CD4-positive, alpha-beta T cell (primary cell): ENCODE data around the gene GPR62. TPM values are rescaled to one million over a fixed set of nuclear protein-coding genes. Genes with fewer than 3 reads are reported as not detected.

ENCODE experiments used
- ATAC-seq: fragments of 200-7000 bp; cut with Tn5 transposase; one replicate; pipeline ENCODE4 v1.10.0; 2022; ENCODE audit warnings: mild to moderate bottlenecking; ENCODE audit not compliant: poor library complexity
- CTCF ChIA-PET: fragments of 350-600 bp; sonication (Branson Sonifier 250); formaldehyde crosslinking; loops from one replicate; lab custom pipeline; 2021; ENCODE audit warnings: antibody characterized with exemption, inconsistent platforms; lab: Charles Lee
- POLR2A ChIA-PET: fragments of 350-600 bp; sonication (Branson Sonifier 250); formaldehyde crosslinking; loops from one replicate; lab custom pipeline; 2021; ENCODE audit warnings: antibody characterized with exemption, inconsistent platforms; lab: Charles Lee
- DNase-seq, 14 experiments: peaks; one replicate each; pipeline ENCODE4 v3.0.0-alpha.2; 2013 to 2020; ENCODE audit warnings: mixed read lengths in 2 of 14
- H3K27ac ChIP-seq, 2 donors: one replicate each; pipeline versions ENCODE4 v1.5.1 to v1.7.0; 2013; ENCODE audit warnings: low read length in 2 of 2, low read depth in 1 of 2, mild to moderate bottlenecking in 1 of 2
- H3K27me3 ChIP-seq, 2 experiments: 1 replicate in 1 of 2; 2 replicates in 1 of 2; pipeline versions ENCODE4 v1.6.1 to v1.7.0; 2013; ENCODE audit warnings: low read length in 2 of 2, control low read depth in 1 of 2, mild to moderate bottlenecking in 1 of 2, moderate library complexity in 1 of 2; ENCODE audit not compliant: insufficient read depth in 2 of 2, control insufficient read depth in 1 of 2
- H3K36me3 ChIP-seq: one replicate; pipeline ENCODE4 v1.6.1; 2013; ENCODE audit warnings: low read length, control low read depth; ENCODE audit not compliant: insufficient read depth
- H3K4me1 ChIP-seq: one replicate; pipeline ENCODE4 v1.6.1; 2013; ENCODE audit warnings: low read length, control low read depth; ENCODE audit not compliant: insufficient read depth
- H3K4me3 ChIP-seq: one replicate; pipeline ENCODE4 v1.5.1; 2013; ENCODE audit warnings: mild to moderate bottlenecking, low read length, moderate library complexity
- H3K9me3 ChIP-seq, 2 experiments: 1 replicate in 1 of 2; 2 replicates in 1 of 2; pipeline versions ENCODE4 v1.6.1 to v1.7.0; 2013; ENCODE audit warnings: low read length in 2 of 2, mild to moderate bottlenecking in 2 of 2, control low read depth in 1 of 2, moderate library complexity in 1 of 2; ENCODE audit not compliant: control insufficient read depth in 1 of 2, insufficient read depth in 1 of 2
- H3K27ac Mint-ChIP-seq: one replicate; pipeline ENCODE4 v1.8.0; 2020; ENCODE audit warnings: mixed read lengths
- H3K27me3 Mint-ChIP-seq: one replicate; pipeline ENCODE4 v1.8.0; 2021; ENCODE audit warnings: mixed read lengths
- H3K36me3 Mint-ChIP-seq: one replicate; pipeline ENCODE4 v1.8.0; 2021; ENCODE audit warnings: low read depth, mixed read lengths
- H3K4me1 Mint-ChIP-seq: one replicate; pipeline ENCODE4 v1.8.0; 2021; ENCODE audit warnings: low read depth, mixed read lengths
- H3K4me3 Mint-ChIP-seq: one replicate; pipeline ENCODE4 v1.8.0; 2020; ENCODE audit warnings: mild to moderate bottlenecking, mixed read lengths
- H3K9me3 Mint-ChIP-seq: one replicate; pipeline ENCODE4 v1.8.0; 2020; ENCODE audit warnings: mixed read lengths
- intact Hi-C, 2 experiments: fragments of 100-400 bp; cut with DNase I in 1 of 2; cut with micrococcal nuclease in 1 of 2; formaldehyde crosslinking; loops; one replicate each; pipeline versions ENCODE4 v1.15.1 to v1.9.0; 2023 to 2025; cut with DNase I, micrococcal nuclease
- total RNA-seq, 174 experiments: library from RNA in 2 of 174; stranded (reverse) in 2 of 174; gene quantifications; one replicate each; pipeline ENCODE4 v1.2.3 and lab custom pipeline; 2021 to 2026
- TF ChIP-seq, protein P1 (sequence below): fragments of 200-600 bp; IDR thresholded peaks from one replicate; pipeline ENCODE4 v1.8.0; 2022; ENCODE audit warnings: antibody characterized with exemption, mild to moderate bottlenecking

The GPR62 gene
- total RNA-seq, 2 experiments from 2014 or later, result not detected

DNA sequence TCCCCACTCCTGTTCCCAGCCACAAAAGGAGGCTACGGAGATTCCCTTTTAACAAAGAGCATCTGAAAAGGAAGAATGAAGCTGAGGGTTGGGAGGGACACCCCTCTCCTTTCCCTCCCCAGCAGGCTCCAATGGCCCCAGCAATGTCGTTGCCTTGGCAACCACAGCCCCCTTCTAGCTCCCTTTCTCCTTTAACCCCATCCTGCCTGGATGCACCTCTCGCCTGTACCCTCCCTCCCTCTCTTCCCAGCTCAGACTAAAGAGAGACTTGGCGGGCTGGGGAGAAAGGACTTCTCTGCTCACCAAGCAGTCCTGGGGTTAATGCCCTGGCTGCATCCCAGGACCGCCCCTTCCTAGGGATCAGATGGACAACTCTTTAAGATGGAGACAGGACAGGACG lies 47.6 kb downstream of the GPR62 start:
- no peak overlapping the region for H3K4me3 ChIP-seq
- no peak for ATAC-seq
- Mint-ChIP-seq H3K4me3 (no peak overlapping the region), H3K27me3 (no peaks in the 10 kb centered on the region), H3K9me3 (no peaks in the 10 kb centered on the region), H3K4me1 (peaks cover 17% of the 10 kb centered on the region), H3K36me3 (no peaks in the 10 kb centered on the region), H3K27ac (no peak overlapping the region)
- H3K27me3 ChIP-seq, result no peaks in the 10 kb centered on the region
- H3K9me3 ChIP-seq, result no peaks in the 10 kb centered on the region
- H3K27ac ChIP-seq, result no peak overlapping the region
- H3K4me1 ChIP-seq, result peaks cover 24% of the 10 kb centered on the region
- TF ChIP-seq, protein P1, sequence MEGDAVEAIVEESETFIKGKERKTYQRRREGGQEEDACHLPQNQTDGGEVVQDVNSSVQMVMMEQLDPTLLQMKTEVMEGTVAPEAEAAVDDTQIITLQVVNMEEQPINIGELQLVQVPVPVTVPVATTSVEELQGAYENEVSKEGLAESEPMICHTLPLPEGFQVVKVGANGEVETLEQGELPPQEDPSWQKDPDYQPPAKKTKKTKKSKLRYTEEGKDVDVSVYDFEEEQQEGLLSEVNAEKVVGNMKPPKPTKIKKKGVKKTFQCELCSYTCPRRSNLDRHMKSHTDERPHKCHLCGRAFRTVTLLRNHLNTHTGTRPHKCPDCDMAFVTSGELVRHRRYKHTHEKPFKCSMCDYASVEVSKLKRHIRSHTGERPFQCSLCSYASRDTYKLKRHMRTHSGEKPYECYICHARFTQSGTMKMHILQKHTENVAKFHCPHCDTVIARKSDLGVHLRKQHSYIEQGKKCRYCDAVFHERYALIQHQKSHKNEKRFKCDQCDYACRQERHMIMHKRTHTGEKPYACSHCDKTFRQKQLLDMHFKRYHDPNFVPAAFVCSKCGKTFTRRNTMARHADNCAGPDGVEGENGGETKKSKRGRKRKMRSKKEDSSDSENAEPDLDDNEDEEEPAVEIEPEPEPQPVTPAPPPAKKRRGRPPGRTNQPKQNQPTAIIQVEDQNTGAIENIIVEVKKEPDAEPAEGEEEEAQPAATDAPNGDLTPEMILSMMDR, result no peak
- no peaks in the 10 kb centered on the region for H3K36me3 ChIP-seq
- ChIA-PET CTCF (interaction anchor here (1.4 to 2.9 kb wide), 4 partner anchors 19 to 141 kb away, joined by 6 to 30 read pairs (median 16); partner anchors contain the start of genes ACY1 and DUSP7), POLR2A (interaction anchor here (1.6 to 1.9 kb wide), 2 partner anchors 50 to 121 kb away, joined by 5 to 8 read pairs; no protein-coding TSS in a partner anchor)
- DNase-seq, result no peak
- intact Hi-C loops, result loop anchor here in 1 of 2 experiments (2.0 kb wide), 1 partner anchor 52 kb away; no protein-coding TSS in a partner anchor

DNA sequence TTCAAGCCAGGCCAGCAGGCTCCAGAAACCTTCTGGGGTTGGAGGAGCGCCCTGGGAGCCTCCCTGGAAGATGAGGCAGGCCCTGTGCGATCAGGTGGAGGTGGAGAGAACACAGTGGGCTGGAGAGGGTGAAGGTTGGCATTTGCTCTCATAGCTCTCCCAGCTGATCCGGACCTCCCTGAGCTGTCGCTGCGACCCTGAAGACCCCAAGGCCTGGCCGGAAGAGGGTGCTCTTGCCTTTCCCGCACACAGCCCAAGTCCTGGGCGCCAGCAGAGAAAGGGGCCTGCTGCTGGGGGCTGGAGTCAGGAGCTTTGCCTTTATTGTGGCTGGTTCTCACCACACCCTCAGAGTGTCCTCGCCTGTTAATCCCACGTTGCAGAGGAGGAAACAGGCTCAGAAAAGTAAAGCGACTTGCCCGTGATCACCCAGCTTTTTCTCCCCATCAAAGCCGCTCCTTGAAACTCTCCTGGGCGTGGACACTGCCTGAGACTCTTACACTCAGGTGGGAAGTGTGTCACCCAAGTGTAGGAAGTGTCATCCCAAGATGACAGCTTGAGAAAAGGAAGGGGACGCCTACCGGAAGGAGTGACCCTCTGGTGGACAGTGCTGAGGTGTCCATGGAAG lies 49.1 kb downstream of the GPR62 start:
- Mint-ChIP-seq H3K4me3 (no peak overlapping the region), H3K27ac (no peak overlapping the region), H3K9me3 (no peaks in the 10 kb centered on the region), H3K4me1 (peaks cover 17% of the 10 kb centered on the region), H3K36me3 (no peaks in the 10 kb centered on the region), H3K27me3 (no peaks in the 10 kb centered on the region)
- Histone ChIP-seq H3K27ac (no peak overlapping the region), H3K4me3 (no peak overlapping the region), H3K9me3 (no peaks in the 10 kb centered on the region), H3K27me3 (no peaks in the 10 kb centered on the region), H3K4me1 (peaks cover 24% of the 10 kb centered on the region), H3K36me3 (no peaks in the 10 kb centered on the region)
- DNase-seq, result peak in 1 of 14 experiments; percentile 14
- intact Hi-C loops, result no loop called here
- ChIA-PET POLR2A (interaction anchor here (0.9 to 1.0 kb wide), 2 partner anchors 52 to 120 kb away, joined by 3 to 5 read pairs; partner anchors contain the start of gene DUSP7), CTCF (no interaction called here)
- TF ChIP-seq, protein P1, result no peak
- no peak for ATAC-seq

DNA sequence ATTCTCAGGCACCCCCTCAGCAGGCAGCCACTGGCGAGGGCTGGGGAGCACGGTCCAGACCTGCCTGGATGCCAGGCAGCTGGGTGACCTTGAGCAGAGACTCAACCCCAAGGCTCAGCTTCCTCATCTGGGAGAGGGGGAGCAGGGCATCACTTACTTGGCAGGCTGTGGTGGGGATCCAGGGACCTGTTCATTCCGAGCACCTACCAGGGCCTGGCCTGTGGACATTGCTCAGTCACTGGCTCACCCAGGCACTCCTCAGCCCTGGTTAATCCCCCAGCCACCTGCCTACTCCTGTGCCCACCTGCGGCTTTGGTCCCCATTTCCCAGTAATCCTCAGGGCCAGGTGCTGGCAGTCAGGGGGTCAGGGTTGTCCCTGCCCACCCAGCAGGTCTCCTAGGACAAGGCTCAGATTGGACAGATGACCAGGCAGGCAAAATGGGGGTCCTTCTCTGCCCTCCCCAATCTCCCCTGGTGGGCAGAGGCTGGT lies 49.8 kb downstream of the GPR62 start:
- Mint-ChIP-seq H3K9me3 (no peaks in the 10 kb centered on the region), H3K4me1 (peaks cover 17% of the 10 kb centered on the region), H3K4me3 (no peak overlapping the region), H3K36me3 (no peaks in the 10 kb centered on the region), H3K27me3 (no peaks in the 10 kb centered on the region), H3K27ac (no peak overlapping the region)
- no peaks in the 10 kb centered on the region for H3K36me3 ChIP-seq
- intact Hi-C loops, result no loop called here
- no peak overlapping the region for H3K4me3 ChIP-seq
- no peak for ATAC-seq
- CTCF ChIA-PET, result no interaction called here
- POLR2A ChIA-PET, result interaction anchor here (1.1 kb wide), 1 partner anchor 51 kb away, joined by 3 read pairs; the partner anchor contains the start of gene DUSP7
- DNase-seq, result no peak
- H3K27ac ChIP-seq, result no peak overlapping the region
- peaks cover 24% of the 10 kb centered on the region for H3K4me1 ChIP-seq
- TF ChIP-seq, protein P1, result no peak
- H3K9me3 ChIP-seq, result no peaks in the 10 kb centered on the region
- no peaks in the 10 kb centered on the region for H3K27me3 ChIP-seq
